Measurements from ENCODE around the gene SPDYE2. TPM values are rescaled to one million over a fixed set of nuclear protein-coding genes. Genes with fewer than 3 reads are reported as not detected.
A peak's percentile ranks its signal among the peaks of the same experiment; 100 is the strongest.
"Not testable (repeated sequence)": the region's sequence is repeated elsewhere in the genome, so short reads cannot be mapped to it uniquely, and the experiment has no call there.

SPDYE2 gene
- total RNA-seq, 1 experiment from 2014 or later: not detected

DNA sequence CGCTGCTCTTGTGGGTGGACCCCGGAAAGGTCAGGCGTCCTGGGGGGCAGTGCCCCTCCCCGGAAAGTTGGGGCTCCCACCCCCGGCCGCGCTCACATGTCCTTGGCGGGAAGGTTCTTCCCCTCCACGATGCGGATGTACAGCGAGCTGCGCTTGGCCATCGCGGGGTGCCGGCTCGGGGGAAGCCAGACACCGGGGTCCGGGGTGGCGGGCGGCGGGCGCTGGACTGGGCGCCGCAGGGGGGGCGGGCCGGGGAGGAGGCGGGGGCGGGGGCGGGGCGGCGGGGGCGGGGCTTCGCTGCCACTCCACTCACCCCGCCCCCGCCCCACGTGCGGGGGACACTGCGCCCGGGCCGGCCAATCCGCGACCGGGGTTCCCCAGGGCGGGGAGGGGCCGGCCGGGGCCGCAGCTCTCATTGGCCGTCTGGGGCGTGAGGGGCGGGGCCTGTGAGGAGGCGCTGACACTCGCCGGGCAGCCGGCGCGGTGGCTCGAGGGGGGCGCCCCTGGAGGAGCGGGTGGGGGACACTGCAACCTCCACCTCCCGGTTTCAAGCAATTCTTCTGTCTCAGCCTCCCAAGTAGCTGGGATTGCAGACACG lies 33.4 kb upstream of the SPDYE2 start, which contains the start of gene RASA4B:
TSS of gene RASA4B (minus strand) at position 228 of the 598 bp plus-strand sequence. CDS start at position 161, 67 bp downstream.
- not testable (repeated sequence) for H3K36me3 Mint-ChIP-seq (ENCODE audit: insufficient read depth in 1 of 3, low read depth in 3 of 3); H3K9me3 ChIP-seq (ENCODE audit: control insufficient read depth, low read depth, low read length); H3K4me1 Mint-ChIP-seq; H4K8ac ChIP-seq (replicated peaks; ENCODE audit: insufficient read length, low read depth, low read length); H2BK5ac ChIP-seq (ENCODE audit: insufficient read length, low read length); H3K23ac ChIP-seq (ENCODE audit: insufficient read length, low read depth, low read length); H4K20me1 ChIP-seq (ENCODE audit: control insufficient read depth, insufficient read depth, insufficient read length); H3K4me1 ChIP-seq (ENCODE audit: insufficient read depth, low read length); H2BK12ac ChIP-seq (ENCODE audit: insufficient read length, low read depth, low read length); H4K91ac ChIP-seq (ENCODE audit: insufficient read length, low read depth, low read length); H3K9me3 Mint-ChIP-seq; H2BK15ac ChIP-seq (ENCODE audit: low read depth, low read length); H2BK120ac ChIP-seq (ENCODE audit: low read depth, low read length, poor library complexity, severe bottlenecking); H3K23me2 ChIP-seq (ENCODE audit: insufficient read length, low read depth, low read length, poor library complexity, severe bottlenecking); H3T11ph ChIP-seq (ENCODE audit: low read length); H3K9ac ChIP-seq (ENCODE audit: extremely low read depth, insufficient read length, low read length); H3K56ac ChIP-seq (ENCODE audit: insufficient read length, low read depth, low read length); H3K27me3 Mint-ChIP-seq (ENCODE audit: low read depth); H3K18ac ChIP-seq (ENCODE audit: insufficient read length, low read depth, low read length); H3K79me1 ChIP-seq (ENCODE audit: insufficient read depth, low read depth, low read length, poor library complexity, severe bottlenecking); H3K27ac ChIP-seq (ENCODE audit: insufficient read length, low read depth, low read length); H3K4ac ChIP-seq (ENCODE audit: low read depth, low read length); H2BK20ac ChIP-seq (ENCODE audit: low read depth, low read length, poor library complexity, severe bottlenecking); H2AFZ ChIP-seq (ENCODE audit: low read length); H3K14ac ChIP-seq (ENCODE audit: insufficient read depth, low read length); H3K27me3 ChIP-seq (ENCODE audit: insufficient read depth, low read length); H3K27ac Mint-ChIP-seq; H3K79me2 ChIP-seq (ENCODE audit: insufficient read depth, low read length); H3K4me2 ChIP-seq (ENCODE audit: insufficient read depth, insufficient read length, low read length); H4K5ac ChIP-seq (ENCODE audit: insufficient read length, low read depth, low read length); H2AK5ac ChIP-seq (ENCODE audit: insufficient read length, low read length)
- peak; percentile 4 for DNase-seq
- H3K4me3 Mint-ChIP-seq: peak within 1 kb of the TSS in 1 of 2 experiments; percentile 62; a peak in 1 of 5 replicates
- no CpG with 5 or more reads among the region's 61 CpGs for WGBS (ENCODE audit: extremely low coverage, insufficient read length, low lambda C conversion rate)

DNA sequence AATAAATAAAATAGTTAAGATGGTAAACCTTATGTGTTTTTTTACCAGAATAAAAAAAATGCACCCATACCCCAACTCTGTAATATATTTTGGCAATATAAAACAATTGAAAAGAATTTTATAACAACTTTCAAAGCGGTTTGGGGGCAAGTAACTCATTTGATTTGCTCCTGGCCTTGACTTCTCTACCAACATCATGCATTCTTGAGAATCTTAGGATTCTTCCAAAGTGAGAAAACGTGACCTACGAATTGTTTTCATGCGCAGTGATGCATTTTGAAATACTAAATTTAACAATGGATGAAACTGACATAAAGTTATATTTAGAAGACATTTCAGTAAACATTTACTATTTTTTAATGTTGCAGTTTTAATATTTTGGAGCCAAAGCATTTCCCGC lies 30.2 kb upstream of the SPDYE2 start:
- H4K5ac ChIP-seq (ENCODE audit: insufficient read length, low read depth, low read length); H4K20me1 ChIP-seq (ENCODE audit: control insufficient read depth, insufficient read depth, insufficient read length); H3K4me3 Mint-ChIP-seq; H3K56ac ChIP-seq (ENCODE audit: insufficient read length, low read depth, low read length); H3K4me1 Mint-ChIP-seq; H3K9me3 ChIP-seq (ENCODE audit: control insufficient read depth, low read depth, low read length); H3K4me2 ChIP-seq (ENCODE audit: insufficient read depth, insufficient read length, low read length); H3K9me3 Mint-ChIP-seq; H3K79me2 ChIP-seq (ENCODE audit: insufficient read depth, low read length); H3K23me2 ChIP-seq (ENCODE audit: insufficient read length, low read depth, low read length, poor library complexity, severe bottlenecking); H3K79me1 ChIP-seq (ENCODE audit: insufficient read depth, low read depth, low read length, poor library complexity, severe bottlenecking); H2AK5ac ChIP-seq (ENCODE audit: insufficient read length, low read length); DNase-seq; H2AFZ ChIP-seq (ENCODE audit: low read length); H4K8ac ChIP-seq (replicated peaks; ENCODE audit: insufficient read length, low read depth, low read length); H2BK12ac ChIP-seq (ENCODE audit: insufficient read length, low read depth, low read length); H3K27me3 ChIP-seq (ENCODE audit: insufficient read depth, low read length); H2BK120ac ChIP-seq (ENCODE audit: low read depth, low read length, poor library complexity, severe bottlenecking); H4K91ac ChIP-seq (ENCODE audit: insufficient read length, low read depth, low read length); H3K4ac ChIP-seq (ENCODE audit: low read depth, low read length); H2BK20ac ChIP-seq (ENCODE audit: low read depth, low read length, poor library complexity, severe bottlenecking); H2BK5ac ChIP-seq (ENCODE audit: insufficient read length, low read length); H2BK15ac ChIP-seq (ENCODE audit: low read depth, low read length); H3K4me1 ChIP-seq (ENCODE audit: insufficient read depth, low read length); H3K27ac Mint-ChIP-seq; H3T11ph ChIP-seq (ENCODE audit: low read length); H3K36me3 Mint-ChIP-seq (ENCODE audit: insufficient read depth in 1 of 3, low read depth in 3 of 3); H3K14ac ChIP-seq (ENCODE audit: insufficient read depth, low read length); H3K27me3 Mint-ChIP-seq (ENCODE audit: low read depth); H3K23ac ChIP-seq (ENCODE audit: insufficient read length, low read depth, low read length); H3K18ac ChIP-seq (ENCODE audit: insufficient read length, low read depth, low read length); H3K27ac ChIP-seq (ENCODE audit: insufficient read length, low read depth, low read length); H3K9ac ChIP-seq (ENCODE audit: extremely low read depth, insufficient read length, low read length): not testable (repeated sequence)
- no CpG with 5 or more reads among the region's 5 CpGs for WGBS (ENCODE audit: extremely low coverage, insufficient read length, low lambda C conversion rate)
